Neural progenitor cell (in vitro differentiated cells): Measurements from ENCODE around the gene ZNF813.
"Not testable (repeated sequence)": the region's sequence is repeated elsewhere in the genome, so short reads cannot be mapped to it uniquely, and the experiment has no call there.

Experiments
- CTCF ChIP-seq: fragments of 200-600 bp; sonication (generic); IDR thresholded peaks from 2 replicates; pipeline ENCODE4 v1.5.1; 2017; ENCODE audit warnings: antibody characterized with exemption, mild to moderate bottlenecking
- EZH2 ChIP-seq: fragments of 200-600 bp; sonication (generic); IDR thresholded peaks from 2 replicates; pipeline ENCODE4 v1.6.1; 2017; ENCODE audit warnings: antibody characterized with exemption, mild to moderate bottlenecking, moderate library complexity
- EZH2phosphoT487 ChIP-seq: fragments of 200-600 bp; sonication (generic); IDR thresholded peaks from 2 replicates; pipeline ENCODE4 v1.6.1; 2017; ENCODE audit warnings: antibody characterized with exemption

- TF ChIP-seq EZH2, EZH2phosphoT487: not testable (repeated sequence)
- peak; percentile 29 for TF ChIP-seq CTCF
Measured at GRCh38 chr19:53504365-53504703, 36.8 kb downstream of the ZNF813 start.
